ENCODE measurements around the gene C3orf52. TPM values are rescaled to one million over a fixed set of nuclear protein-coding genes. Genes with fewer than 3 reads are reported as not detected.
A peak's percentile ranks its signal among the peaks of the same experiment; 100 is the strongest.

C3orf52 gene
- total and polyA plus RNA-seq, 10 of the 15 experiments (the other 5 are each of a cell fraction or from before 2014, with no cell fraction given) = 0.15 to 1.9 (median 0.73) TPM

DNA sequence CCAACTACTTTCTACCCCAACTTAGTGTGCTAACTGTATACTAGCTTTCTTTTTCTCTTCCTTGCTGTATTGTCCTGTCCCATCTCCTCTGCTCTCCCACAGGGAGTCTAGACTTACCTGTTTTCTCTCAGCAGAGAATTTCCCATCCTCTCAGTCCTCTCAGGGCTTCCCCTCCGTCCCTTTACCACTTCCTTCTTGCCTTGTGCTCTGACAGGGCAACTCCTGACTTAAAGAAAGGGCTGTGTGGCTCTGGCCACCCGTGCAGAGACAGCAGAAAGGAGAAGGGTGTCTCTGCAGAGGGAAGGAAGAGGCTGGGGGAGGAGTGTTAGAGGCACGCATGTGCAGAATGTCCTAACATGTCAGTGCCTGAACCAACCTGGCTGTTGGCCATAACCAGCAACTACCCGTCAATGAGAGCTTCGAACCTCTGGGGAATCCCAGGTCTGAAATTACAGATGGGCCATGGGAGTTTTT is 46.8 kb downstream of the C3orf52 start, which contains the start of gene GCSAM (continued):
- TF ChIP-seq MYC (IDR thresholded peaks at IDR 0.05; ENCODE audit: insufficient read depth, insufficient read length, insufficient replicate concordance, low read length, severe bottlenecking) (no peak), LARP7 (IDR thresholded peaks at IDR 0.05) (no peak), TCF7 (IDR thresholded peaks at IDR 0.05; ENCODE audit: borderline replicate concordance) (peak; percentile 16; the same call in 1 of the 2 replicates), KLF5 (IDR thresholded peaks at IDR 0.05; ENCODE audit: partially characterized antibody) (no peak), TCF3 (IDR thresholded peaks at IDR 0.05; ENCODE audit: borderline replicate concordance, insufficient read depth, low read depth, low read length) (peak; percentile 43; the same call in 1 of the 2 replicates), KDM1A (IDR thresholded peaks at IDR 0.05; ENCODE audit: borderline replicate concordance) (no peak), POLR2A (IDR thresholded peaks at IDR 0.05; ENCODE audit: low read depth, low read length) (peak; percentile 93), IKZF1 (conservative IDR thresholded peaks at IDR 0.05) (peak; percentile 94), BACH1 (IDR thresholded peaks at IDR 0.05; ENCODE audit: borderline replicate concordance) (peak; percentile 16; the same call in 1 of the 2 replicates), SPI1 (IDR thresholded peaks at IDR 0.05; ENCODE audit: borderline replicate concordance, insufficient read depth, low read depth, low read length) (peak; percentile 86), NBN (IDR thresholded peaks at IDR 0.05) (peak; percentile 98), MXI1 (IDR thresholded peaks at IDR 0.05; ENCODE audit: low read depth, low read length) (peak; percentile 89), CHD1 (IDR thresholded peaks at IDR 0.05; ENCODE audit: low read depth, low read length) (peak; percentile 87; the same call in 1 of the 2 replicates), SP1 (IDR thresholded peaks at IDR 0.05; ENCODE audit: low read depth, low read length) (peak; percentile 65), NR2F1 (conservative IDR thresholded peaks at IDR 0.05) (no peak)
- TF ChIP-seq, protein P1, sequence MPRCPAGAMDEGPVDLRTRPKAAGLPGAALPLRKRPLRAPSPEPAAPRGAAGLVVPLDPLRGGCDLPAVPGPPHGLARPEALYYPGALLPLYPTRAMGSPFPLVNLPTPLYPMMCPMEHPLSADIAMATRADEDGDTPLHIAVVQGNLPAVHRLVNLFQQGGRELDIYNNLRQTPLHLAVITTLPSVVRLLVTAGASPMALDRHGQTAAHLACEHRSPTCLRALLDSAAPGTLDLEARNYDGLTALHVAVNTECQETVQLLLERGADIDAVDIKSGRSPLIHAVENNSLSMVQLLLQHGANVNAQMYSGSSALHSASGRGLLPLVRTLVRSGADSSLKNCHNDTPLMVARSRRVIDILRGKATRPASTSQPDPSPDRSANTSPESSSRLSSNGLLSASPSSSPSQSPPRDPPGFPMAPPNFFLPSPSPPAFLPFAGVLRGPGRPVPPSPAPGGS (IDR thresholded peaks at IDR 0.05; ENCODE audit: borderline replicate concordance, insufficient read depth, low read depth, low read length, poor library complexity, severe bottlenecking) = peak; percentile 95
- TF ChIP-seq, protein P2, sequence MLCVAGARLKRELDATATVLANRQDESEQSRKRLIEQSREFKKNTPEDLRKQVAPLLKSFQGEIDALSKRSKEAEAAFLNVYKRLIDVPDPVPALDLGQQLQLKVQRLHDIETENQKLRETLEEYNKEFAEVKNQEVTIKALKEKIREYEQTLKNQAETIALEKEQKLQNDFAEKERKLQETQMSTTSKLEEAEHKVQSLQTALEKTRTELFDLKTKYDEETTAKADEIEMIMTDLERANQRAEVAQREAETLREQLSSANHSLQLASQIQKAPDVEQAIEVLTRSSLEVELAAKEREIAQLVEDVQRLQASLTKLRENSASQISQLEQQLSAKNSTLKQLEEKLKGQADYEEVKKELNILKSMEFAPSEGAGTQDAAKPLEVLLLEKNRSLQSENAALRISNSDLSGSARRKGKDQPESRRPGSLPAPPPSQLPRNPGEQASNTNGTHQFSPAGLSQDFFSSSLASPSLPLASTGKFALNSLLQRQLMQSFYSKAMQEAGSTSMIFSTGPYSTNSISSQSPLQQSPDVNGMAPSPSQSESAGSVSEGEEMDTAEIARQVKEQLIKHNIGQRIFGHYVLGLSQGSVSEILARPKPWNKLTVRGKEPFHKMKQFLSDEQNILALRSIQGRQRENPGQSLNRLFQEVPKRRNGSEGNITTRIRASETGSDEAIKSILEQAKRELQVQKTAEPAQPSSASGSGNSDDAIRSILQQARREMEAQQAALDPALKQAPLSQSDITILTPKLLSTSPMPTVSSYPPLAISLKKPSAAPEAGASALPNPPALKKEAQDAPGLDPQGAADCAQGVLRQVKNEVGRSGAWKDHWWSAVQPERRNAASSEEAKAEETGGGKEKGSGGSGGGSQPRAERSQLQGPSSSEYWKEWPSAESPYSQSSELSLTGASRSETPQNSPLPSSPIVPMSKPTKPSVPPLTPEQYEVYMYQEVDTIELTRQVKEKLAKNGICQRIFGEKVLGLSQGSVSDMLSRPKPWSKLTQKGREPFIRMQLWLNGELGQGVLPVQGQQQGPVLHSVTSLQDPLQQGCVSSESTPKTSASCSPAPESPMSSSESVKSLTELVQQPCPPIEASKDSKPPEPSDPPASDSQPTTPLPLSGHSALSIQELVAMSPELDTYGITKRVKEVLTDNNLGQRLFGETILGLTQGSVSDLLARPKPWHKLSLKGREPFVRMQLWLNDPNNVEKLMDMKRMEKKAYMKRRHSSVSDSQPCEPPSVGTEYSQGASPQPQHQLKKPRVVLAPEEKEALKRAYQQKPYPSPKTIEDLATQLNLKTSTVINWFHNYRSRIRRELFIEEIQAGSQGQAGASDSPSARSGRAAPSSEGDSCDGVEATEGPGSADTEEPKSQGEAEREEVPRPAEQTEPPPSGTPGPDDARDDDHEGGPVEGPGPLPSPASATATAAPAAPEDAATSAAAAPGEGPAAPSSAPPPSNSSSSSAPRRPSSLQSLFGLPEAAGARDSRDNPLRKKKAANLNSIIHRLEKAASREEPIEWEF (IDR thresholded peaks at IDR 0.05; ENCODE audit: insufficient replicate concordance, low read depth, low read length) = peak; percentile 99
- TF ChIP-seq, protein P3, sequence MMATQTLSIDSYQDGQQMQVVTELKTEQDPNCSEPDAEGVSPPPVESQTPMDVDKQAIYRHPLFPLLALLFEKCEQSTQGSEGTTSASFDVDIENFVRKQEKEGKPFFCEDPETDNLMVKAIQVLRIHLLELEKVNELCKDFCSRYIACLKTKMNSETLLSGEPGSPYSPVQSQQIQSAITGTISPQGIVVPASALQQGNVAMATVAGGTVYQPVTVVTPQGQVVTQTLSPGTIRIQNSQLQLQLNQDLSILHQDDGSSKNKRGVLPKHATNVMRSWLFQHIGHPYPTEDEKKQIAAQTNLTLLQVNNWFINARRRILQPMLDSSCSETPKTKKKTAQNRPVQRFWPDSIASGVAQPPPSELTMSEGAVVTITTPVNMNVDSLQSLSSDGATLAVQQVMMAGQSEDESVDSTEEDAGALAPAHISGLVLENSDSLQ (IDR thresholded peaks at IDR 0.05) = peak; percentile 73
- TF ChIP-seq, protein P4, sequence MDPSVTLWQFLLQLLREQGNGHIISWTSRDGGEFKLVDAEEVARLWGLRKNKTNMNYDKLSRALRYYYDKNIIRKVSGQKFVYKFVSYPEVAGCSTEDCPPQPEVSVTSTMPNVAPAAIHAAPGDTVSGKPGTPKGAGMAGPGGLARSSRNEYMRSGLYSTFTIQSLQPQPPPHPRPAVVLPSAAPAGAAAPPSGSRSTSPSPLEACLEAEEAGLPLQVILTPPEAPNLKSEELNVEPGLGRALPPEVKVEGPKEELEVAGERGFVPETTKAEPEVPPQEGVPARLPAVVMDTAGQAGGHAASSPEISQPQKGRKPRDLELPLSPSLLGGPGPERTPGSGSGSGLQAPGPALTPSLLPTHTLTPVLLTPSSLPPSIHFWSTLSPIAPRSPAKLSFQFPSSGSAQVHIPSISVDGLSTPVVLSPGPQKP (IDR thresholded peaks at IDR 0.05; ENCODE audit: low read depth, low read length) = 0 out of 2 replicates have a peak, but pooled peaks have one; percentile 67
- TF ChIP-seq, protein P5, sequence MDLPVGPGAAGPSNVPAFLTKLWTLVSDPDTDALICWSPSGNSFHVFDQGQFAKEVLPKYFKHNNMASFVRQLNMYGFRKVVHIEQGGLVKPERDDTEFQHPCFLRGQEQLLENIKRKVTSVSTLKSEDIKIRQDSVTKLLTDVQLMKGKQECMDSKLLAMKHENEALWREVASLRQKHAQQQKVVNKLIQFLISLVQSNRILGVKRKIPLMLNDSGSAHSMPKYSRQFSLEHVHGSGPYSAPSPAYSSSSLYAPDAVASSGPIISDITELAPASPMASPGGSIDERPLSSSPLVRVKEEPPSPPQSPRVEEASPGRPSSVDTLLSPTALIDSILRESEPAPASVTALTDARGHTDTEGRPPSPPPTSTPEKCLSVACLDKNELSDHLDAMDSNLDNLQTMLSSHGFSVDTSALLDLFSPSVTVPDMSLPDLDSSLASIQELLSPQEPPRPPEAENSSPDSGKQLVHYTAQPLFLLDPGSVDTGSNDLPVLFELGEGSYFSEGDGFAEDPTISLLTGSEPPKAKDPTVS (IDR thresholded peaks at IDR 0.05; ENCODE audit: low read depth, low read length) = 0 out of 2 replicates have a peak, but pooled peaks have one; percentile 19
